Measurements from ENCODE around the gene HYAL3.
A peak's percentile ranks its signal among the peaks of the same experiment; 100 is the strongest.

DNA sequence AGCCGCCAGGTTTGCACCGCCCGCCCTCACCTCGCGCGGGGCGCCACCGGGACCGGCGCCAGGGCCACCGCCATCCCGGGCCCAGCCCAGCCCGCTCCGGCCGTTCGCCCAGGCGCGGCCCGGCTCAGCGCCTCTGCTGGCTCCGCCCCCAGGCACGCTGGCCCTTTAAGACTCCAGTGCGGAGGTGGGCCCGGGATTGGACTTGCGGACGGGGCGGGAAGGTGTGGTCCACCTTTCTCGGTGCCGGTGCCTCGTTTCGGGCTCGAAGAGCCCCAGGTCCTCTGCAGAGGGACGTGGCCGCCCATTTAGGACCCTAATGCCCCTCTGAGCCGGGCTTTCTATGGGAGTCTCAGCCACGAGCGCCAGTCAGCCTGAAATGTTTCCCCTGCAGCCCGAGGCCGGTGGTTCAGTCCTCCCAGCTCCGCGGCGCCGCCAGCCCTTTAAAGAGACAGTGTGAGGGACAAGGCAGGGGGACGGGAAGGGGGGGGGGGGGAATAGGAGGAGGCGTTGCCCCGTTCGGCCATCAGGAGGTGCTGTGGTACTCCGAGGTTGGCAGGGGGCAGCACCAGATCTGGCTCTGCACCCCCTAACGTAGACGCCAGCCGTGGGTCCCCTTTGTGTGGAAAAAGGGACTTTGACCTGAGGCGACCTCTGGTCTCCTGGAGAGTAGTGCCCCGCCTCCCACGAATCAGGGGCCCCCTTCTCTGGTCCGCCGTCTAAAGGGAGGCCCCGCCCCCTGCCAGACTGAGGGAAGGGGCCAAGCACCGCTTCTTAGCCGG lies 22.3 kb upstream of the HYAL3 start:
- TF ChIP-seq POLR2AphosphoS5 (IDR thresholded peaks at IDR 0.05): peak in 1 of 2 donors; percentile 32
- TF ChIP-seq CTCF (IDR thresholded peaks at IDR 0.05): peak; percentile 37 to 74 (median 52)
- peak in 3 of 4 donors; percentile 24 to 89 (median 44) for TF ChIP-seq POLR2A (IDR thresholded peaks at IDR 0.05)

Measured in upper lobe of left lung (tissue), 4 donors.